ENCODE results near the gene RAB31.
"Not testable (repeated sequence)": the region's sequence is repeated elsewhere in the genome, so short reads cannot be mapped to it uniquely, and the experiment has no call there.

RAB31 gene

DNA sequence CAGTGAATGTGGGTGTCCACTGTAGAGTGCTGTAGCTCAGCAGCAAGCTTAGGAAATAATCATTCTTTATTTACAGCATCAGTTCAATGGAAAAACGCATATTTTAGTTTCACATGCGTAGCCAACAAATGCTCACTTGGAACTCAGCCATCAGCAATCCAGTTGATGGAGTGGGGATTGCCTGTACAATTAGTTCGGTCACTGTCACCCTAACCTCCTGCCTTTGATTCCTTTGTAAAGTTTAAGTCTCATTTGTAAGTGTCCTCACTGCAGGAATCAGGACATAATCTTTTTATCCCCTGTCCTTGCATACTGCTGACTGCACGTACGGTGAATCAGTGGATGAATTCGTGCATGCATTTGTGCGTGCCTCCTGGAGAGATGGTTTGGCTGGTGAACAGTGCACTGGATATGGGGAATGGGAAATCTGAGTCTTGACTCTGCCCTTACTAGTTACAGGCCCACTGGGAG lies 55.9 kb downstream of the RAB31 start:
- no peak for FAIRE-seq

DNA sequence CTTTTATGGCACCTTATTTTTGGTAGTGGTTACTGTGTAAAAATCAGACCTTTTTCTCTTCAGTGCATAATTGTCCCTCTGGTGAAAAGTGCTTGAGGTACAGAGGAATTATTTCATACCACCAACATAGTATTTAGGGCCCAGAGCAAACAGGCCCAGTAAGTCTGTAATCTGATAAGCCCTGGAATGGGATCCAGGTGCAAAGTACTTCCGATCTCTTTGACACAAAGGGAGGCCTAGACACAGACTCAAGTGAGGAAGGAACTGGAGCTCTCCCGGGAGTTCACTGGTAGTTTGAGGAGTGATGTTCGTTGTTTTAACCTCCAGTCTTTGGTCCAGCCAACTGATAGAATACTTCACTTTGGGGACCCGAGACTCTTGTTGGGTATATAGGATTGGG lies 57.4 kb downstream of the RAB31 start:
- no peak for FAIRE-seq

DNA sequence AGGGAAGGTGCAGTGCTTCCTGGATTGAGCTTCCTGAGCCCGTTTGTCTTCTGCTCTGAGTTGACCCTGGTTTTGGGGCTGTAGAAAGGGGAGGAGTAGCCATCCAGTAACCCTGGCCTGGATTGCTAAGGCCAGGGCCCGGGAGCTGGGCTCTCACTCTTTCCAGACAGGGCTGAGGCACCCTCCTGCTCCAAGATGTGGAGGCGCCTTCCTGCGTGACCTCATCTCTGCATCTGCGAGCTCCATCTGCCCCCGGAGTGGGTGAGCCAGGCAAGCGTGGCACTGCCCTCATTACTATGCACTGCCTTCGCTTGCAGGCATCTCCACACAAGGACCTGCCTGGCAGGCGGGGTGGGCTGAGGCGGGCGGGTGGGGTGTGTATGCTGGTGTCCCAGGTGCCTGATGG lies 58.0 kb downstream of the RAB31 start:
- no peak for FAIRE-seq

DNA sequence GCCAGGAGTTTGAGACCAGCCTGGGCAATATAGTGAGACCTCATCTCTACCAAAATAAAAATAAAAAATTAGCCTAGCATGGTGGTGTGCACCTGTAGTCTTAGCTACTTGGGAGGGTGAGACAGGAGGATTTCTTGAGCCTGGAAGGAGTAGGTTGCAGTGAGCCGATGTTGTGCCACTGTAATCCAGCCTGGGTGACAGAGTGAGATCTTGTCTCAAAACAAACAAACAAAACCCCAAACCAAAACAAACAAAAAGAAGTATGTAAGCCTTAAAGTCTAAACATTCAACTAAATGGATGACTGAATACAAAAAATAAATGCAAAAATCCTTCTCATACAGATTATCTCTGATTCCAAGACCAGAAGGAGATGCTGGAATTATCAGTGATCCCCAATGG lies 58.6 kb downstream of the RAB31 start:
- FAIRE-seq: no peak

DNA sequence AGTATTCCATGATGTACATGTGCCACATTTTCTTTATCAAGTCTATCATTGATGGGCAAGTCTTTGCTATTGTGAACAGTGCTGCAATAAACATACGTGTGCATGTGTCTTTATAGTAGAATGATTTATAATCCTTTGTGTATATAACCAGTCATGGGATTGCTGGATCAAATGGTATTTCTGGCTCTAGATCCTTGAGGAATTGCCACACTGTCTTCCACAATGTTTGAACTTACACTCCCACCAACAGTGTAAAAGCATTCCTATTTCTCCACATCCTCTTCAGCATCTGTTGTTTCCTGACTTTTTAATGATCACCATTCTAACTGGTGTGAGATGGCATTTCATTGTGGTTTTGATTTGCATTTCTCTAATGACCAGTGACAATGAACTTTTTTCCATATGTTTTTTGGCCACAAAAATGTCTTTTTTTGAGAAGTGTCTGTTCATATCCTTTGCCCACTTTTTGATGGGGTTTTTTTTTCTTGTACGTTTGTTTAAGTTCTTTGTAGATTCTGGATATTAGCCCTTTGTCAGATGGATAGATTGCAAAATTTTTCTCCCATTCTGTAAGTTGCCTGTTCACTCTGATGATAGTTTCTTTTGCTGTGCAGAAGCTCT lies 60.1 kb downstream of the RAB31 start:
- not testable (repeated sequence) for FAIRE-seq

DNA sequence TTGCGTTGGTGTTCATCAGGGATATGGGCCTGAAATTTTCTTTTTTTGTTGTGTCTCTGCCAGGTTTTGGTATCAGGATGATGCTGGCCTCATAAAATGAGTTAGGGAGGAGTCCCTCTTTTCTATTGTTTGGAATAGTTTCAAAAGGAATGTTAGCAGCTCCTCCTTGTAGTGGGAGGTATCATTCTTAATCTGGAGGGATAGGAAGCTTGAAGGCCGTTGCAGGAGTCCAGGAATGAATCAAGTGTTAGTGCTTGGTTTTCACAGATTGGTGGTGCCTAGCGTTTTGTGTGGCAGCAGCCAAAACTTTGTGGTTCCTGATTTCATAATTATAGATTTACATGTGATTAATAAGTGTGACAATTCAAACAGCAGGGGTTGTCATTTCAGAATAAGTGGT lies 62.0 kb downstream of the RAB31 start:
- FAIRE-seq: not testable (repeated sequence)

DNA sequence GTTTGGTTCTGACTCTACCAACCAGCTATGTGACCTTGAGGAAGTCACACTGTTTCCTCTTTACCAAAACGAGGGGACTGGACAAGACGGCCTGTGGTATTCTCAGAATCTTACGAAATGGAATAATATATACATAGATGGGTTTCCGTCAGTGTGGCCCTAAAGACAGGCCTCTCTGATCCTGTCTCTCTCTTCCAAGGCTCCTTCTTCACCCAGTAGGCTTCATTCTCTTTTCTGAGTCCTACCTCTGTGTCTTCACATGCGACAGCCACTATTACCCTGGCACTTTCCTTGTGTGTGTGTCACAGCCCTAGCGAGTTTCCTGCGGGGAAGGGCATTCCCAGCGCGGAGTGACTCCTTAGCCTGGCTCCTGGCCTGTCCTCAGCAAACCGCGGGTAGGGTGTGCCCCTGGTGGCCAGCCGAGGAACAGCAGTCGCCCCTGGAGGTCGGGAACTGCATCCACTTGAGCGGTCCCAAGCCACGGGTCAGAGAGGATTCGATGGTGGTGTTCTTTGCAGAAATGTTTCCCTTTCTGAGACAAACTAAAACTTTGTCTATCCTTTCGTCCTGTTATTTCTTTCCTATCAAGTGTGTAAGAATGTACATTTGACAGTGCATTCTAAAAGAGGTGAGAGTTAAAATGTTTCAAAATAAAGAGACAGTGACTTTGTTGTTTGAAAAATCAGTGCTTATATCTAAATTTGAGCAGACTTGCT lies 63.3 kb downstream of the RAB31 start:
- no peak for FAIRE-seq

DNA sequence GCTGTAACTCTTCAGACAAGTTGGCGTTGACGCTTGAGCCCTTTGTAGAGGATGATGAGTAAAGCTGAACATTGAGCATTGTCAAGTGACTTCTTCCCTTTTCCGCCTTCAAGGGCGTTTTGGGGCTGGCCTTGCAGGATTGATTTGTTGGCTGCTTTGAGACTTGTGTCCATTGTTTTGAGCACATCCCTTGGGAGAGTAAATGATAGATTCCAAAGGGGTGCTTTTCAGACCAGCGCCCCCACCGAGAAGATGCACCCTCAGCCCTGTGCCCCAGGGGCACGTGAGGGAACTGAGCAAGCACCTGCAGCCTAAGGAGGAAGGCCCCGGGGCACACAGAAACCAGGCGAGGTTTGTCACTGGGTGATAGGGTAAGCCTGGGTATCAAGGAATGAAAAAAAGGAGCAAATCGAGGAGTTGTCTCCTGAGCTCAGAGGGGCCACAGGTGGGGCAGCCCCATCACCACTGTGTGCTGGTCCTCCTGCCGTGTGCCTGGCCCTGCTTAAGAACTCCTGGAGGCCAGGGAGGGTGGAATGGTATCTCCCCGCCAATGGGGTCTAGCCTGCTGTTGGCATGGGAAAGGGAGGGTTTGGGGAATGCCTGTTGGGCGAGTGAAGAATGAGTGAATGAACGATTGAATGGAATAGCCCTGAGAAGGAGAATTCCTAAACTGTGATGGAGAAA lies 64.0 kb downstream of the RAB31 start:
- no peak for FAIRE-seq

DNA sequence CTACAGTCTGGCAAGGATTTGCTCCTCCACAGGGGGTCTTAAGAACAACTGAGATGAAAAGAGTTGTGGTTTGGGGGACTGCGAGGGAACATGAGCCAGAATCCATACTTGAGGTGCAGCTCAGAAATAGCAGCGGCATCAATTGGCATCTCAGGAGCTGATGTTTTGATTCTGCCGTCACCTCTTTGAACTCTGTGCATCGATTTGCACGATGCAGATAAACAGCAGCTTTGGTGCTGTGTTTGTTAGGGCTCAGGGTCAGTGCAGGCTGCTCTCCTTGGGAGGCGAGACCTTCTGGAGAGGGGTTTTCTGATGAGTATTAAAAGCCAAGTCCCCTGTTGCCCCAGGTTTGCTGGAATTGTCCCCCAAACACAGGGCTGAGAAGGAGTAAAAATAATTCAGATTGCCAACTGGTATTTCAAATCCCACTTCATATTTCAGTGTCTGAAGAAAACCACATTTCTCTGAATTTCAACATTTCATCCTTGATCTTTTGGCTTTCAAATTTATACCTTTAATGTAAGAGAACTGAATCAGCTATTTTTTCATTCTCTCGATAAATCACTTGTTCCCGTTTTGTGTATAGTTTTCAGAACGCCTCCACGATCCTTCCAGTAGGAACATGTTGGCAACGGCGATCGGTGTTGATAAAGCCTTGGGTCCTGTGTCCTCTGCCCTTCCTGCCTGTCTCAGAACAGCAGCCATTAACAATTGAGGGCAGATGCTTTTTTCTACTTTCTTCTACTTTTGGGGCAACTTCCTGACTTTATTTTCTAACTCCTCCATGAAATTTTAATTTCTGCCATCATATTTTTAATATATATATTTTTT lies 65.0 kb downstream of the RAB31 start:
- FAIRE-seq: no peak

DNA sequence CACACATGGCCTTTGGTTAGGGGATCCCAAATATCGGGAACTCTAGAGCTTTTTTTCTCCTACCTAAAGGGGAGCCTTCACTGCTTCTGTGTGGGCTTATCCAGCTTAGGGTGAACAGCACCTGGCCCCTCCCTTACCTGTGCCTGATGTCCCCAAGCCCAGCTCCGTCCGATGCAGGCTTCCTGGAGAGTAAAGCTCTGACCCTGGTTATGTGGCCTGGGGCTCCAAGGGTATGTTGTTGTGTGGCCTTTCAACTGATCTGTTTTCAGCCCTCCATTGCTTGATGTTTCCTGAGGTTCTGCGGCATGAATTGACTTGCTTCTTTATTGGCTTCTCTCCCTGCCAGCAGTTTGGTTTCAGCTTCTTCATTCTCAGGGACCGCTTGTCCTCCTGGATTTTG lies 66.0 kb downstream of the RAB31 start:
- FAIRE-seq: no peak

DNA sequence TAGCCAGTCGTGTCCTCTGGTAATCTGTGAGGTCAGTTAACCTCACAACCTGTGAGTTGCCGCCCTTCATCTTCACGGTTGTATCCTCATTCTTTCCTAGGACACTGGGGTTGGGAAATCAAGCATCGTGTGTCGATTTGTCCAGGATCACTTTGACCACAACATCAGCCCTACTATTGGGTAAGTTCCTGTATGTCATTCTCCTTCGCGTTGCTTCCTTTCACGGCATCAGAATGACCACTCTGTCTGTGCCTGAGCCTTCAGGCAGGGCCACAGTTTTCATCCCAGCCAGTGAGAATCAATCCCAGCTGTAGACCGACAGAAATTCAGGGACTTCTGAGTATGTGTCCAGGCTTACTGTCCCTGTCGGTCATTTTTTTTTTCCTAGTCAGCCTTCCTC lies 67.1 kb downstream of the RAB31 start:
- no peak for FAIRE-seq

DNA sequence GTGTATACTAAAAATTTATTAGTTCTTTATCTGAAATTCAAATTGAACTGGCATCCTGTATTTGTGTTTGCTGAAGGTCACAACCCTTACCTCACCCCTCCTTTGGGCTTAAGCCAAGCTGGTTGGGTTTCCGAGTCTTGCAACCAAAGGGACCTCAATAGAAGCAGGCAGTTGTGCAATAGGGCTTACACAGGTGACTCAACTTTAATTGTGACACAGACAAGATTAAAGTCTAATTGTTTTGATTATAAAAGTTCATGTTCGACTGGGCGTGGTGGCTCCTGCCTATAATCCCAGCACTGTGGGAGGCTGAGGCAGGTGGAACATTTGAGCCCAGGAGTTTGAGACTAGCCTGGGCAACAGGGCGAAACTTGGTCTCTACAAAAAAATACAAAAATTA lies 71.5 kb downstream of the RAB31 start:
- no peak for FAIRE-seq

DNA sequence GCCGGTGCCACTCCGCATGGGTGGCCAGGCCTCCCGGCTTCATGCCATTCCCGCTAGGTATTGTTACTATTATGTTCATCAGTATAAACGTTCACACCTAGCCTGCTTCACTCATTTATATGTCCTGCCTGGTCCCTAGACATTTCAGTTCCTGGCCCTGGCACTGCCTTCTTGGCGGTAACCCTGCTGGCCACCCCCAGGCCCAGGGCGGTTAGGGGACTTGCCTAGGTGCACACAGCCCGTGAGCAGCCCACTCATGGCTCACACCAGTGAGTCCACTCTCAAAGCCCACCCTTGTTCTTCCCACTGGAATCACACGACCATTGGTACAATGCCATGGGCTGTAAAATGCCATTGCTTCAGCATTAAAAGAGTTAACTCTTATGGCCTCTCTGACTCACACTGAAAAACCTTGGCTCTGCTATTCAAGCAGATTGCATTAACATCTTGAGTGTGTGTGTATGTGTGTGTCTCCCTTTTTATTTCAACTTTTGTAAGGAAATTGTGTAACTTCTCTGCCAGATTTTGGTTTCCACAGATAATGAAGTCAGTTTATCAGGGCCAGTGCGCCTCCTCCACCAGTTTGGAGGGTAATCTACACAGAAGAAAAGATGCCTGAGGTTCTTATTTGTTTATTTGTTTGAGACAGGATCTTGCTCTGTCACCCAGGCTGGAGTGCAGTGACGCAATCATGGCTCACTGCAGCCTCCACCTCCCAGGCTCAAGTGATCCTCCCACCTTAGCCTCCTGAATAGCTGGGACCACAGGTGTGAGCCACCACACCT lies 74.2 kb downstream of the RAB31 start:
- FAIRE-seq: no peak

DNA sequence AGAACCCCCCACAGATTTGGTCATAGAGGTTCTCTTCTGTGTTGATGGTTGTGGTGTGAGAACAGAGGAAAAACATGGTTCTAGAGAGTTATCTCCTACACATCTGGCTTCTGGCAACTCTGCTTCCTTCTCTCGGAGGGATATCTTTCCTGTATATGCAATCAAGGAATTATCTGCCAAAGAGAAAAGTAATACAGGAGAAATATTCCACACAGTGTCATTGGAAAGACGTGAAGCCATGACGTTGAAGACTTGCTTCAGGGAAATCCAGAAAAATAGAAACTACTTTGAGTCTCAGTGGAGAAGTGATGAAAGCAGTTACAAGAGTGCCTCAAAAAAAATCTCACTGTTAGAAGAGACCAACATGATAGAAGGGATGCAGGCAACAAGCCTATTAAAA lies 78.5 kb downstream of the RAB31 start:
- no peak for FAIRE-seq

DNA sequence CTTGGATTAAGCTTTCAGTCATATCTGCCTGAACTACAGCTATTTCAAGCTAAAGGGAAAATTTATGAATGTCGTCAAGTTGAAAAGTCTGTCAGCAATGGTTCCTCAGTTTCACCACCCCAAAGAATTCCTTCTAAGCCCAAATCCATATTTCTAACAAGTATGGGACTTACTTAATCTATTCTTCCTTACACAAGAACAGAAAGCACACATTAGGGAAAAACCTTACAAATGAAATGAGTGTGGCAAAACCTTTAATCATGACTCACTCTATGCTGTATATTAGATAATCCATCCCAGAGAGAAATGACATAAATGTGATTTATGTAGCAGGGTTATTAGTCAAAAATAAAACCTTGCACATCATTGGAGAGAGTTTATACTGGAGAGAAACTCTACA lies 78.9 kb downstream of the RAB31 start:
- FAIRE-seq: no peak

DNA sequence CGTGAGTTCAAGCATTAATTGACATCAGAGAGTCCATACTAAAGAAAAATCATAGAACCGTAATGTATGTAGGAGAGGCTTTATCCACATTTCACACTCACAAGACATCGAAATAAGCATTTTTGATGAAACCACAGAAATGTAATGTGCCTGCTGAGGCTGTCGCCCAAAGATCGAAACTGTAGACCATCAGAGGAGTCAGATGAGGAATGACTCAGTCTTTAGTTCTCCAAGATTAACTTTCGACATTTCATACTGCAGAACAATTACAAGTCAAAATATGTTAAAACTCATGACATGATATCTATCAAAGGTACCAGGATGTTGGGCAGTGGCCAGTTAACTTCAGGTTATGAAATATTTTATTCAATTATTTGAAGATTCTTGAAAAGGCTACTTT lies 79.6 kb downstream of the RAB31 start:
- no peak for FAIRE-seq

DNA sequence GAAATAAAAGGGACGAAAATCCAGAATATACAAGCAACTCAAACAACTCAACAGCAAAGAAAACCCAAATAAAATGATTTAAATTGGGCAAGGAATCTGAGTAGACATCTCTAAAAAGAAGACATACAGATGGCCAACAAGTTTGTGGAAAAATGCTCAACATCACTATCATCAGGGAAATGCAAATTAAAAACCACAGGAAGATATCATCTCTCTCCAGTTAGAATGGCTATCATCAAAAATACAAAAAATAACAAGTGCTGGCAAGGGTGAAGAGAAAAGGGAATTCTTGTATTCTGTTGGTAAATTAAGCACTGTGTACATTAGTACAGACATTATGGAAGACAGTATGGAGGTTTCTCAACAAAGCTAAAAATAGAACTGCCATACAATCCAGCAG lies 80.0 kb downstream of the RAB31 start:
- FAIRE-seq: no peak

DNA sequence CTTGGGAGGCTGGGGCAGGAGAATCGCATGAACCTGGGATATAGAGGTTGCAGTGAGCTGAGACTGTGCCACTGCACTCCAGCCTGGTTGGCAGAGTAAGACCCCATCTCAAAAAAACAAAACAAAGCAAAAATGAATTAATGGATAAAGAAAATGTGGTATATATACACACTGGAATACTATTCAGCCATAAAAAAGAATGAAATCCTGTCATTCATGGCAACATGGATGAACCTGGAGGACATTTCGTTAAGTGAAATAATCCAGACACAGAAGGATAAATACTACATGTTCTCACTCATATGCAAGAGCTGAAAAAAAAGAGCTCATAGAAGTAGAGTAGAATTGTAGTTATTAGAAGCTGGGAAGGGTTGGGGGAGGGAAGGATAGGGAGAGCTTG lies 80.8 kb downstream of the RAB31 start:
- FAIRE-seq: no peak

DNA sequence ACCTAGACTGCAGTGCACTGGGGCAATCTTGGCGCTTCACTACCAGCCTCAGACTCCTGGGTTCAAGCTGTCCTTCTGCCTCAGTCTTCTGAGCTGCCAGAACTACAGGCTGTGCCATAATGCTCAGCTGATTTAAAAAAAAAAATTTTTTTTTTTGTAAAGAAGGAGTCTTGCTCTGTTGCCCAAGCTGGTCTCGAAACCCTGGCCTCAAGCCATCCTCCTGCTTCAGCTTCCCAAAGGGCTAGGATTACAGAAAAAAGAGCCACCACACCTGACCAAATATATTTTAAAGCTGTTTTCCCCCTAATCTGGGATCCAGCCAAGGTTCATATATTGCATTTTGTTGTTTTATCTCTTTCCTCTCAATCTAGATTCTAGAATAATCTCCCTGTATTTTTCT lies 82.2 kb downstream of the RAB31 start:
- no peak for FAIRE-seq

DNA sequence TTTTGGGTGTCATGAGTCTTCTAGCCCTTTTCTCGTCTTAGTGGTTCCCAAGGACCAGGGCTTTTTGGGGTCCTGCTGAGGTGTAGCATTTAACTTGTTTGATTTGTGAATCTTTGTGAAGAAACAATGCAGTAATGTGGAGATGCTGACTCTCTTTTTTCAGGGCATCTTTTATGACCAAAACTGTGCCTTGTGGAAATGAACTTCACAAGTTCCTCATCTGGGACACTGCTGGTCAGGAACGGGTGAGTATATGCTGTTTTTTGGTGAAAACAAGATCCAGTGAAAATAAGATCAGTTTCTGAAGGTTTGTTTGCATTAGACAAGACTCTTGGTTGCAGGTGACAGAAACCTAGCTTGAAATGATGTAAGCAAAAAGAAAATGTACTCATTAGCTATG lies 83.9 kb downstream of the RAB31 start:
- FAIRE-seq: no peak

DNA sequence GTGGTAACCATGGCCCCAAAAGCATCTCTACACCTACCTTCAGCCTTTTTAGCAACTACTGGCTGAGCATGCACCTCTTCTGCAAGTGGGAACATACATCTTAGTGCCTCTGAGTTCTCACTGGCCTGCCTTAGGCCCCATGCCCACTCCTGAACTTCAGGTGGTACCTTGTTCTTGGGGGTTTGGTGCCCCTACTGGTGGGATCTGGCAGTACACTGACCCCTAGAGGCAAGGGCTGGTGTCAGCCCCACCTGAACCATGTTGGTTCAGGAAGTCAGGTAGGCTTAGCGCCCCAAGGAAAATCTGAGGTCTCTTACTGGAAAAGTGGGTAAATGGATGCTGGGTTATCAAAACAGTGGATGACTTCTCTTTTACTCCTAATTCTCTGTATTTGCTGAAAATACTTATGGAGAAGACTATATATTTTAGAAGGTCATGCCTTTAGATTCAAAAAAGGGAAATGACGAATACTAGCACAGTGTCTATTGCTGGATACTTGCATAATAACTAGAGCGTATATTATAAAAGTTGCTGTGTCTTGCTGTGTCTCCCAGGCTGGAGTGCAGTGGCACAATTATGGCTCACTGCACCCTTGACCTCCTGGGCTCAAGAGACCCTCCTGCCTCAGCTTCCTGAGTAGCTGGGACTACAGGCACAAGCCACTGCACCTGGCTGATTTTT lies 84.6 kb downstream of the RAB31 start:
- no peak for FAIRE-seq

DNA sequence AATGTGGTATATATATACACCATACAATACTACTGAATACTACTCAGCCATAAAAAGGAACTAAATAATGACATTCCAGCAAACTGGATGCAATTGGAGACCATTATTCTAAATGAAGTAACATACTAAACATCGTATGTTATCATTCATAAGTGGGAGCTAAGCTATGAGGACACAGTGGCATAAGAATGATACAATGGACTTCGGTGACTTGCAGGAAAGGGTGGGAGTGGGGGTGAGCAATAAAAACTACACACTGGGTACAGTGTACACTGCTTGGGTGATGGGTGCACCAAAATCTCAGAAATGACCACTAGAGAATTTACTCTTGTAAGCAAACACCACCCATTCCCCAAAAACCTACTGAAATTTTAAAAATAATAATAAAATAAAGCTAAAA lies 87.9 kb downstream of the RAB31 start:
- FAIRE-seq: no peak

Measured in A204.1 (cell line).